Mucosa of rectum (tissue), 2 donors: ENCODE data around the gene PHAF1.

Experiments
- H3K27ac ChIP-seq, 2 donors: one replicate each; pipeline ENCODE4 v1.7.0; 2013; ENCODE audit warnings: inconsistent platforms in 2 of 2, low read depth in 2 of 2, low read length in 2 of 2
- H3K27me3 ChIP-seq, 2 donors: one replicate each; pipeline ENCODE4 v1.7.0; 2013; ENCODE audit warnings: low read length in 2 of 2; ENCODE audit not compliant: control insufficient read depth in 2 of 2, insufficient read depth in 2 of 2
- H3K36me3 ChIP-seq, 2 donors: one replicate each; pipeline ENCODE4 v1.7.0; 2013; ENCODE audit warnings: low read length in 2 of 2; ENCODE audit not compliant: control insufficient read depth in 2 of 2, insufficient read depth in 2 of 2
- H3K4me1 ChIP-seq, 2 donors: one replicate each; pipeline ENCODE4 v1.7.0; 2013; ENCODE audit warnings: low read length in 2 of 2, mild to moderate bottlenecking in 1 of 2; ENCODE audit not compliant: control insufficient read depth in 2 of 2, insufficient read depth in 2 of 2
- H3K4me3 ChIP-seq, 2 donors: one replicate each; pipeline ENCODE4 v1.7.0; 2013; ENCODE audit warnings: low read length in 2 of 2
- H3K9ac ChIP-seq, 2 donors: one replicate each; pipeline ENCODE4 v1.7.0; 2013; ENCODE audit warnings: low read length in 2 of 2, low read depth in 1 of 2, mild to moderate bottlenecking in 1 of 2
- H3K9me3 ChIP-seq, 2 donors: one replicate each; pipeline ENCODE4 v1.7.0; 2013; ENCODE audit warnings: low read length in 2 of 2; ENCODE audit not compliant: control insufficient read depth in 2 of 2
- donor health status: healthy.
- donor health status: Normal muscosa, but diverticular disease.

Gene PHAF1

GRCh38 chr16:67193536-67193935 lies 83.8 kb downstream of the PHAF1 start:
- Histone ChIP-seq H3K27me3 (no peaks in the 10 kb centered on the region), H3K9ac (peak overlapping the region; percentile 87 to 93), H3K9me3 (no peaks in the 10 kb centered on the region), H3K27ac (no peak overlapping the region), H3K4me1 (peaks cover 38 to 39% of the 10 kb centered on the region in 2 donors), H3K36me3 (peaks cover 40 to 49% of the 10 kb centered on the region in 2 donors), H3K4me3 (peak overlapping the region in 1 of 2 donors; percentile 97)

- H3K36me3 ChIP-seq: peaks cover 40 to 49% of the 10 kb centered on the region in 2 donors
- no peaks in the 10 kb centered on the region for H3K27me3 ChIP-seq
- H3K4me1 ChIP-seq: peaks cover 40 to 42% of the 10 kb centered on the region in 2 donors
- H3K4me3 ChIP-seq: no peak overlapping the region
- H3K9ac ChIP-seq: no peak overlapping the region
- no peak overlapping the region for H3K27ac ChIP-seq
- no peaks in the 10 kb centered on the region for H3K9me3 ChIP-seq
These were observed 84.5 kb downstream of the PHAF1 start for GRCh38 chr16:67194260-67194659.

- peaks cover 40 to 51% of the 10 kb centered on the region in 2 donors for H3K36me3 ChIP-seq
- H3K27me3 ChIP-seq: no peaks in the 10 kb centered on the region
- no peaks in the 10 kb centered on the region for H3K9me3 ChIP-seq
- H3K4me1 ChIP-seq: peaks cover 38 to 40% of the 10 kb centered on the region in 2 donors
- no peak overlapping the region for H3K27ac ChIP-seq
- H3K4me3 ChIP-seq: no peak overlapping the region
- no peak overlapping the region for H3K9ac ChIP-seq
These were observed 85.9 kb downstream of the PHAF1 start for GRCh38 chr16:67195676-67196075.

- Histone ChIP-seq H3K4me1 (peaks cover 30 to 34% of the 10 kb centered on the region in 2 donors), H3K27me3 (no peaks in the 10 kb centered on the region), H3K9me3 (no peaks in the 10 kb centered on the region), H3K9ac (no peak overlapping the region), H3K36me3 (peaks cover 48 to 59% of the 10 kb centered on the region in 2 donors), H3K27ac (no peak overlapping the region), H3K4me3 (no peak overlapping the region)
These were observed 87.1 kb downstream of the PHAF1 start for GRCh38 chr16:67196881-67197280.

- Histone ChIP-seq H3K27me3 (no peaks in the 10 kb centered on the region), H3K27ac (peak overlapping the region; percentile 96 to 97), H3K36me3 (peaks cover 56 to 67% of the 10 kb centered on the region in 2 donors), H3K9ac (no peak overlapping the region), H3K9me3 (no peaks in the 10 kb centered on the region), H3K4me1 (peaks cover 26 to 31% of the 10 kb centered on the region in 2 donors), H3K4me3 (no peak overlapping the region)
These were observed 88.0 kb downstream of the PHAF1 start for GRCh38 chr16:67197704-67198103.
